OCI-LY3 (cell line): ENCODE results near the gene NARF.

Experiments
- H2AFZ ChIP-seq: fragments of 200-600, 300-600 bp; shearing (Covaris generic); 2 replicates; pipeline ENCODE4 v1.6.0; 2014; ENCODE audit warnings: antibody characterized with exemption, low read depth, low read length
- H3K27ac ChIP-seq: fragments of 200-600, 300-600 bp; sonication (generic); 2 replicates; pipeline ENCODE4 v1.5.1; 2014; ENCODE audit warnings: mild to moderate bottlenecking, low read length, moderate library complexity, mixed read lengths
- H3K27me3 ChIP-seq: fragments of 200-600, 300-600 bp; sonication (generic); 2 replicates; pipeline ENCODE4 v1.6.1; 2014; ENCODE audit warnings: low read depth, low read length, mixed read lengths
- H3K36me3 ChIP-seq: fragments of 200-600, 300-600 bp; sonication (generic); replicated peaks from 2 replicates; pipeline ENCODE3; 2014; ENCODE audit warnings: low read depth, low read length, mixed read lengths
- H3K4me1 ChIP-seq: fragments of 300-600, 200-600 bp; sonication (generic); 2 replicates; pipeline ENCODE4 v1.6.1; 2014; ENCODE audit warnings: low read length, mixed read lengths
- H3K4me2 ChIP-seq: fragments of 200-600, 300-600 bp; sonication (generic); 2 replicates; pipeline ENCODE4 v1.6.1; 2014; ENCODE audit warnings: low read length, mixed read lengths
- H3K4me3 ChIP-seq: fragments of 300-600, 200-600 bp; sonication (generic); 2 replicates; pipeline ENCODE4 v1.5.1; 2014; ENCODE audit warnings: antibody characterized with exemption, mild to moderate bottlenecking, low read length, moderate library complexity
- H3K79me2 ChIP-seq: fragments of 300-600, 200-600 bp; shearing (Covaris generic); 2 replicates; pipeline ENCODE4 v1.6.1; 2014; ENCODE audit warnings: mild to moderate bottlenecking, low read length, mixed read lengths
- H3K9ac ChIP-seq: fragments of 300-600, 200-600 bp; shearing (Covaris generic); 2 replicates; pipeline ENCODE4 v1.6.0; 2014; ENCODE audit warnings: mild to moderate bottlenecking, low read length, moderate library complexity
- H3K9me3 ChIP-seq: fragments of 200-600, 300-600 bp; shearing (Covaris generic); 2 replicates; pipeline ENCODE4 v1.6.1; 2014; ENCODE audit warnings: low read length, mixed read lengths; ENCODE audit not compliant: insufficient read depth
- H4K20me1 ChIP-seq: fragments of 200-600, 300-600 bp; sonication (generic); 2 replicates; pipeline ENCODE4 v1.6.1; 2016; ENCODE audit warnings: low read length, mixed read lengths; ENCODE audit not compliant: insufficient read depth
- EZH2phosphoT487 ChIP-seq: fragments of 200-600 bp; shearing (Covaris generic); IDR thresholded peaks from 2 replicates; pipeline ENCODE4 v1.6.1; 2018; ENCODE audit warnings: antibody characterized with exemption, mixed run types, low read depth
- TF ChIP-seq, protein P1 (sequence below): fragments of 200-600, 300-600 bp; sonication (generic); IDR thresholded peaks from 2 replicates; pipeline ENCODE4 v1.5.1; 2014; ENCODE audit warnings: antibody characterized with exemption, low read length, low read depth

The NARF gene

DNA sequence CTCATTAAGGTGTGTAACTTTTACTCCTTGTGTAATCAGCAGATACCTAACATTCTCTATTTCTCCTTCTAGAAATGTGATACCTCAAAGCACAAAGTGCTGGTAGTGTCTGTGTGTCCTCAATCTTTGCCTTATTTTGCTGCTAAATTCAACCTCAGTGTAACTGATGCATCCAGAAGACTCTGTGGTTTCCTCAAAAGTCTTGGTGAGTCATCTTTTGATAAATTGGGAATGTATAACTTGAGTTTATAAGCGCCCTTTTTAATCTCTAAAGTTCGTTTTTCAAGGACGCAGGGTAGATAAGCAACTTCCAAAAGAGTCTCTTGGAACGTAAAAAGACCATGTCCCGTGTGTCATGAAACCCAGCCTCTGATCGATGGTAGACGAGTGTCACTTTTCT, 10.2 kb downstream of the NARF start:
- H3K4me3 ChIP-seq, result no peak overlapping the region
- no peaks in the 10 kb centered on the region for H3K9me3 ChIP-seq
- H3K9ac ChIP-seq, result no peak overlapping the region
- no peaks in the 10 kb centered on the region for H4K20me1 ChIP-seq
- no peak overlapping the region for H3K4me2 ChIP-seq
- H2AFZ ChIP-seq, result no peak overlapping the region
- peaks cover 27% of the 10 kb centered on the region for H3K36me3 ChIP-seq
- no peaks in the 10 kb centered on the region for H3K4me1 ChIP-seq
- TF ChIP-seq EZH2phosphoT487, result no peak
- TF ChIP-seq, protein P1, sequence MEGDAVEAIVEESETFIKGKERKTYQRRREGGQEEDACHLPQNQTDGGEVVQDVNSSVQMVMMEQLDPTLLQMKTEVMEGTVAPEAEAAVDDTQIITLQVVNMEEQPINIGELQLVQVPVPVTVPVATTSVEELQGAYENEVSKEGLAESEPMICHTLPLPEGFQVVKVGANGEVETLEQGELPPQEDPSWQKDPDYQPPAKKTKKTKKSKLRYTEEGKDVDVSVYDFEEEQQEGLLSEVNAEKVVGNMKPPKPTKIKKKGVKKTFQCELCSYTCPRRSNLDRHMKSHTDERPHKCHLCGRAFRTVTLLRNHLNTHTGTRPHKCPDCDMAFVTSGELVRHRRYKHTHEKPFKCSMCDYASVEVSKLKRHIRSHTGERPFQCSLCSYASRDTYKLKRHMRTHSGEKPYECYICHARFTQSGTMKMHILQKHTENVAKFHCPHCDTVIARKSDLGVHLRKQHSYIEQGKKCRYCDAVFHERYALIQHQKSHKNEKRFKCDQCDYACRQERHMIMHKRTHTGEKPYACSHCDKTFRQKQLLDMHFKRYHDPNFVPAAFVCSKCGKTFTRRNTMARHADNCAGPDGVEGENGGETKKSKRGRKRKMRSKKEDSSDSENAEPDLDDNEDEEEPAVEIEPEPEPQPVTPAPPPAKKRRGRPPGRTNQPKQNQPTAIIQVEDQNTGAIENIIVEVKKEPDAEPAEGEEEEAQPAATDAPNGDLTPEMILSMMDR, result no peak
- no peaks in the 10 kb centered on the region for H3K27me3 ChIP-seq
- H3K79me2 ChIP-seq, result no peaks in the 10 kb centered on the region
- no peak overlapping the region for H3K27ac ChIP-seq

DNA sequence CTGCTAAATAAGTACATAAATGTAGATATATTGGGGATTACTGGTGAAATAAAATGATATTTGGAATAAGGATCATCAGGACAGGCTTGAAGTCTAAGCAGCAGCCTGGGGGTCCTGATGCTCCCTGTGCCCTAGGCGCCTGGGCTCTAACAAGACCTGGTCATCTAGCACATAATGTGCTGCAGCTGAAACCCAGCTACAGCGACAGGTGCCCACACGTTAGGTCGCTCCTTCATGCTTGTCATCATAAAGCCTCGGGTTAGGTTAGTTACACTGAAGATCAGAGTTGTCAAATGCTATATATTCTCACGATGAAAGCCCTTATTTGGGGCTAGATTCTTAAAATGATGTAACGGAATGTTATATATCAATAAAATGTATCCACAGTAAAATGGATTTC, 11.5 kb downstream of the NARF start:
- no peaks in the 10 kb centered on the region for H4K20me1 ChIP-seq
- no peak overlapping the region for H2AFZ ChIP-seq
- no peak overlapping the region for H3K27ac ChIP-seq
- H3K9ac ChIP-seq, result no peak overlapping the region
- H3K4me1 ChIP-seq, result no peaks in the 10 kb centered on the region
- H3K4me2 ChIP-seq, result no peak overlapping the region
- H3K79me2 ChIP-seq, result no peaks in the 10 kb centered on the region
- no peak for TF ChIP-seq EZH2phosphoT487
- TF ChIP-seq, protein P1, result no peak
- H3K9me3 ChIP-seq, result no peaks in the 10 kb centered on the region
- peaks cover 27% of the 10 kb centered on the region for H3K36me3 ChIP-seq
- no peaks in the 10 kb centered on the region for H3K27me3 ChIP-seq
- no peak overlapping the region for H3K4me3 ChIP-seq

DNA sequence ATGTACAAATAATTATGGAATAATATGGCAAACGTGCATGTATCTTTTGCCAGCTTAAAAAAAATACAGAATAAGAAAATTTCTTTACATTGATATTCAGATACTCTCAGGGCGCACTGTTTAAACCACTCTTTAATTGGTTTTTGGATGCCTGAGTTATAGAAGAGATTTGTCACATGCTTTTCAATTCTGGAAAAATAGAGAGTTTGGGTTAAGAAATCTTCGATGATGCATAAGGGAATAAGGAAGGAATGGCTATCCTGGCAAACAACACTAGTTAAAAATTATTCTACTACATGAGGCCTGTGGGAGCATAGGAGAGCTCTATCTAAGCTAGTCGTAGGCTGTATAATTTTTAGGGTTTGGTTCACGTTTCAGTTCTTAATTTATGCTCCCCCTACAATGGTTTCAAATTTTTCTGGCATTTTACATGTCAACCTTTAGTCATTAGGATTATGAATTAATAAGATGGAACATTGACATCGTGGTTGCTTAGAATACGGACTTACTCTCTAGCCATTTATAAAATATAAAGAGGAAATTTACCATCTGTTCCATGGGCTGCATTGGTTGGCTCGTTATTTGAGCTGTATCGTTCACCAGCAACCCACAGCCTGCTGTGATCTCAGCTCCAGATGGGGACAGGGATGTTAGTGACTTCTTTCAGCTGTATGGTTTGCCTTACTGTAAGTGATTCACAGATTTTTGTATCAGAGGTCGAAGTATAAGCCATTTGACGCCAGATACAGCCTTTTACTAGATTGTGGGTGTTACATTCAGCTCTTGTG, 15.9 kb downstream of the NARF start:
- no peaks in the 10 kb centered on the region for H4K20me1 ChIP-seq
- H3K36me3 ChIP-seq, result peaks cover 20% of the 10 kb centered on the region
- no peaks in the 10 kb centered on the region for H3K27me3 ChIP-seq
- H3K27ac ChIP-seq, result no peak overlapping the region
- H3K9me3 ChIP-seq, result no peaks in the 10 kb centered on the region
- no peak for TF ChIP-seq EZH2phosphoT487
- TF ChIP-seq, protein P1, result no peak
- H3K9ac ChIP-seq, result no peak overlapping the region
- no peak overlapping the region for H3K4me2 ChIP-seq
- no peaks in the 10 kb centered on the region for H3K79me2 ChIP-seq
- H2AFZ ChIP-seq, result no peak overlapping the region
- H3K4me3 ChIP-seq, result no peak overlapping the region
- H3K4me1 ChIP-seq, result no peaks in the 10 kb centered on the region

DNA sequence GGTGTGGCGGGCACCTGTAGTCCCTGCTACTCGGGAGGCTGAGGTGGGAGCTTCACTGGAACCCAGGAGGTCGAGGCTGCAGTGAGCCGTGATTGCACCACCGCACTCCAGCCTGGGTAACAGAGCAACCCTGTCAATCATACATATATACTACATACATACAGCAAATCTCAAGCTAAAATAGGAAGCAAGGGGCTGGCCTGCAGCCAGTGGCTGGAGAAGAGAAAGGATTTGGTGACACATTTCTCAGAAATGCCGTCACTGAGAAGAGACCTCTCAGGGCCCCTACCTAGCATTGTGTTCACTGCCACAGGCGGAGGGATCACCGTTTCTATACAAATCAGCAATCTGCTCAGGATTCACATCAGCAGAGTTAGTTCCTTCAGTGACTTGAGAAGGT, 16.9 kb downstream of the NARF start:
- H3K27ac ChIP-seq, result no peak overlapping the region
- no peak overlapping the region for H3K4me2 ChIP-seq
- H3K79me2 ChIP-seq, result no peaks in the 10 kb centered on the region
- H3K27me3 ChIP-seq, result no peaks in the 10 kb centered on the region
- no peaks in the 10 kb centered on the region for H3K9me3 ChIP-seq
- H4K20me1 ChIP-seq, result no peaks in the 10 kb centered on the region
- H2AFZ ChIP-seq, result no peak overlapping the region
- no peaks in the 10 kb centered on the region for H3K4me1 ChIP-seq
- TF ChIP-seq, protein P1, result no peak
- TF ChIP-seq EZH2phosphoT487, result no peak
- peaks cover 22% of the 10 kb centered on the region for H3K36me3 ChIP-seq
- no peak overlapping the region for H3K4me3 ChIP-seq
- H3K9ac ChIP-seq, result no peak overlapping the region
